Islet of Langerhans (tissue), 1 donor: Measurements from ENCODE around the gene SRSF1.
"Not testable (repeated sequence)": the region's sequence is repeated elsewhere in the genome, so short reads cannot be mapped to it uniquely, and the experiment has no call there.

ENCODE experiments used
- FAIRE-seq: peaks from one replicate; lab custom pipeline; 2011; peaks lifted over from hg19 to GRCh38; lab: Jason Lieb, UNC

Gene SRSF1

GRCh38 chr17:58006924-58007780 lies at the start of gene SRSF1:
Gene SRSF1, minus strand, starts transcription at chr17:58007246. Its CDS starts 109 bp downstream, at chr17:58007137.
- FAIRE-seq: no peak

GRCh38 chr17:58056476-58056875 lies 49.4 kb upstream of the SRSF1 start:
- no peak for FAIRE-seq

GRCh38 chr17:58054641-58055040 lies 47.6 kb upstream of the SRSF1 start:
- no peak for FAIRE-seq

GRCh38 chr17:58052945-58053715 lies 46.1 kb upstream of the SRSF1 start:
- no peak for FAIRE-seq

- no peak for FAIRE-seq
Measured at GRCh38 chr17:58052407-58052806, 45.4 kb upstream of the SRSF1 start.

- no peak for FAIRE-seq
Measured at GRCh38 chr17:58051468-58051867, 44.4 kb upstream of the SRSF1 start.

- FAIRE-seq: no peak
Measured at GRCh38 chr17:58050966-58051365, 43.9 kb upstream of the SRSF1 start.

GRCh38 chr17:58049533-58049932 lies 42.5 kb upstream of the SRSF1 start:
- no peak for FAIRE-seq

GRCh38 chr17:58047376-58048150 lies 40.5 kb upstream of the SRSF1 start:
- FAIRE-seq: no peak

- FAIRE-seq: no peak
Measured at GRCh38 chr17:58046239-58047094, 39.4 kb upstream of the SRSF1 start.

- not testable (repeated sequence) for FAIRE-seq
Measured at GRCh38 chr17:58044256-58044655, 37.2 kb upstream of the SRSF1 start.

GRCh38 chr17:58043221-58044181 lies 36.5 kb upstream of the SRSF1 start:
- FAIRE-seq: no peak

- no peak for FAIRE-seq
Measured at GRCh38 chr17:58041161-58041560, 34.1 kb upstream of the SRSF1 start.

GRCh38 chr17:58040386-58040785 lies 33.3 kb upstream of the SRSF1 start:
- no peak for FAIRE-seq

GRCh38 chr17:58039975-58040374 lies 32.9 kb upstream of the SRSF1 start:
- no peak for FAIRE-seq

GRCh38 chr17:58032691-58033415 lies 25.8 kb upstream of the SRSF1 start:
- no peak for FAIRE-seq

- no peak for FAIRE-seq
Measured at GRCh38 chr17:58028578-58028977, 21.5 kb upstream of the SRSF1 start.

- FAIRE-seq: no peak
Measured at GRCh38 chr17:58020401-58020800, 13.4 kb upstream of the SRSF1 start.

- no peak for FAIRE-seq
Measured at GRCh38 chr17:58019521-58019920, 12.5 kb upstream of the SRSF1 start.

- no peak for FAIRE-seq
Measured at GRCh38 chr17:58019039-58019438, 12.0 kb upstream of the SRSF1 start.
